ENCODE data around the gene RAB6A. TPM values are rescaled to one million over a fixed set of nuclear protein-coding genes. Genes with fewer than 3 reads are reported as not detected.

RAB6A gene
- total and polyA plus RNA-seq, 2 donors (not counting 3 experiments of a cell fraction or from before 2014, with no cell fraction given), result 45.0 to 130 TPM

- Histone ChIP-seq H3K4me3 (replicated peaks in 1 of 3; ENCODE audit: insufficient read depth in 1 of 3, low read depth in 1 of 3, low read length in 3 of 3) (no peak overlapping the region), H3K36me3 (ENCODE audit: control insufficient read depth in 2 of 2, extremely low read depth in 1 of 2, insufficient read depth in 2 of 2, low read length in 2 of 2) (no peaks in the 10 kb centered on the region), H3K4me1 (ENCODE audit: control insufficient read depth, extremely low read depth, insufficient read depth, low read length) (no peaks in the 10 kb centered on the region), H3K9me1 (replicated peaks; ENCODE audit: control insufficient read depth, extremely low read depth, insufficient read depth, low read length) (no peaks in the 10 kb centered on the region), H2AFZ (ENCODE audit: low read depth, low read length) (no peak overlapping the region), H3K27me3 (ENCODE audit: control insufficient read depth in 2 of 2, insufficient read depth in 2 of 2, low read length in 2 of 2) (no peaks in the 10 kb centered on the region), H3K9me3 (replicated peaks; ENCODE audit: control insufficient read depth, insufficient read depth, low read length) (no peaks in the 10 kb centered on the region), H3K79me2 (ENCODE audit: control insufficient read depth, insufficient read depth, low read length) (no peaks in the 10 kb centered on the region), H3K9ac (replicated peaks; ENCODE audit: extremely low read depth, insufficient read depth, low read length) (no peak overlapping the region), H3K4me2 (ENCODE audit: insufficient read depth, low read length) (no peak overlapping the region), H4K20me1 (replicated peaks; ENCODE audit: control insufficient read depth, extremely low read depth, insufficient read depth, low read length) (no peaks in the 10 kb centered on the region), H3K27ac (ENCODE audit: insufficient read depth, low read depth, low read length) (no peak overlapping the region)
- CTCF ChIA-PET, result no interaction called here
- no TSS peak for BruUV-seq (replicated peaks)
- FAIRE-seq, result no peak
- no peak for TF ChIP-seq EZH2 (IDR thresholded peaks at IDR 0.05; ENCODE audit: borderline replicate concordance, low read depth, low read length, severe bottlenecking)
- TF ChIP-seq CTCF (IDR thresholded peaks at IDR 0.05; ENCODE audit: extremely low read depth in 1 of 2, insufficient read depth in 1 of 2, low read depth in 1 of 2, low read length in 2 of 2), result no peak
- no peak for TF ChIP-seq JUN (IDR thresholded peaks at IDR 0.05; ENCODE audit: borderline replicate concordance, insufficient read depth, insufficient read length, low read depth)
- no peak for TF ChIP-seq GATA2 (IDR thresholded peaks at IDR 0.05; ENCODE audit: insufficient read depth, insufficient read length, low read depth, low read length)
- no peak for TF ChIP-seq MAX (IDR thresholded peaks at IDR 0.05; ENCODE audit: insufficient read depth, insufficient read length)
- no peak for TF ChIP-seq FOS (IDR thresholded peaks at IDR 0.05; ENCODE audit: borderline replicate concordance, insufficient read depth, low read length)
- no peak for TF ChIP-seq POLR2A (IDR thresholded peaks at IDR 0.05; ENCODE audit: low read depth, low read length)
- no peak for TF ChIP-seq POLR2AphosphoS5 (IDR thresholded peaks at IDR 0.05; ENCODE audit: insufficient read depth, low read depth, low read length)
- no peak for TF ChIP-seq MYC (IDR thresholded peaks at IDR 0.05; ENCODE audit: low read depth, low read length)
- intact Hi-C loops (cut with micrococcal nuclease) (no loop called here), dilution Hi-C loops (cut with MboI; ENCODE audit: extremely low pct_ligation_motif_present, low sequenced_read_pairs) (no loop called here)
- no peak for DNase-seq (ENCODE audit: low read depth, low spot score)
- POLR2A ChIA-PET, result no interaction called here
Observed at GRCh38 chr11:73804712-73805111, 43.8 kb upstream of the RAB6A start.
